T47D (cell line): ENCODE measurements around the gene SBNO2.

Experiments used
- DNase-seq, 2 experiments: peaks; one replicate each; pipeline versions ENCODE4 v3.0.0 to v3.0.0-alpha.2; 2011 to 2012; ENCODE audit warnings: low read depth in 1 of 2, low spot score in 1 of 2
- JUND ChIP-seq: IDR thresholded peaks from 2 replicates; pipeline ENCODE4 v1.6.1; 2012; ENCODE audit warnings: low read depth
- in situ Hi-C: cut with HindIII; loops from 2 replicates; pipeline ENCODE4 v1.10.0; 2016; ENCODE audit warnings: low sequenced_read_pairs, low pct_unique_long_range_greater_than_20kb

Gene SBNO2

GRCh38 chr19:1199531-1199930, 25.5 kb upstream of the SBNO2 start:
- DNase-seq = no peak
- in situ Hi-C loops = no loop called here
- no peak for TF ChIP-seq JUND

- no peak for DNase-seq
- no peak for TF ChIP-seq JUND
- in situ Hi-C loops = no loop called here
Measured at GRCh38 chr19:1189419-1189818, 15.4 kb upstream of the SBNO2 start.

- in situ Hi-C loops = no loop called here
- DNase-seq = peak in 1 of 2 experiments; percentile 93
- peak; percentile 82 for TF ChIP-seq JUND
Measured at GRCh38 chr19:1183543-1184172, 9.6 kb upstream of the SBNO2 start.

GRCh38 chr19:1182727-1183126, 8.7 kb upstream of the SBNO2 start:
- in situ Hi-C loops = no loop called here
- TF ChIP-seq JUND = no peak
- no peak for DNase-seq

- DNase-seq = no peak
- TF ChIP-seq JUND = no peak
- in situ Hi-C loops = no loop called here
Measured at GRCh38 chr19:1182068-1182467, 8.0 kb upstream of the SBNO2 start.

- TF ChIP-seq JUND = no peak
- peak in 1 of 2 experiments; percentile 98 for DNase-seq
Measured at GRCh38 chr19:1181606-1182005, 7.5 kb upstream of the SBNO2 start.

GRCh38 chr19:1177322-1178114, 3.5 kb upstream of the SBNO2 start:
- TF ChIP-seq JUND = no peak
- DNase-seq = no peak
- in situ Hi-C loops = no loop called here

More at GRCh38 chr19:1181606-1182005, 7.5 kb upstream of the SBNO2 start:
- in situ Hi-C loops = no loop called here

- in situ Hi-C loops = no loop called here
- no peak for DNase-seq
- TF ChIP-seq JUND = no peak
Measured at GRCh38 chr19:1173159-1173844, 766 bp downstream of the SBNO2 start.

GRCh38 chr19:1172353-1173158, 1.5 kb downstream of the SBNO2 start:
- no peak for TF ChIP-seq JUND
- DNase-seq = peak in 1 of 2 experiments; percentile 69
- in situ Hi-C loops = no loop called here

- TF ChIP-seq JUND = no peak
- in situ Hi-C loops = no loop called here
- DNase-seq = peak in 1 of 2 experiments; percentile 72
Measured at GRCh38 chr19:1171755-1172352, 2.2 kb downstream of the SBNO2 start.

- in situ Hi-C loops = no loop called here
- no peak for TF ChIP-seq JUND
- DNase-seq = peak in 1 of 2 experiments; percentile 49
Measured at GRCh38 chr19:1170938-1171754, 2.9 kb downstream of the SBNO2 start.
